Activated T-cell treated with anti-CD3 and anti-CD28 coated beads, Interleukin-2, amount 50 U/mL, for 72 hours (primary cell): ENCODE data around the gene GLTP. TPM values are rescaled to one million over a fixed set of nuclear protein-coding genes. Genes with fewer than 3 reads are reported as not detected.

Source experiments
- ATAC-seq, 2 donors: fragments of 150-1000 bp; cut with Tn5 transposase; replicated peaks in 1 of 2; 2 replicates each; pipeline ENCODE4 v1.10.0; 2021; ENCODE audit warnings: moderate library complexity in 2 of 2, mild to moderate bottlenecking in 1 of 2
- DNase-seq, 2 donors: peaks; one replicate each; pipeline ENCODE4 v3.0.0; 2021 to 2022; ENCODE audit warnings: mixed read lengths in 1 of 2
- H3K27ac Mint-ChIP-seq: one replicate; pipeline ENCODE4 v1.8.0; 2022; ENCODE audit warnings: mild to moderate bottlenecking, moderate library complexity, mixed read lengths
- H3K27me3 Mint-ChIP-seq: one replicate; pipeline ENCODE4 v1.8.0; 2022; ENCODE audit warnings: low read depth, mixed read lengths
- H3K36me3 Mint-ChIP-seq, 2 donors: one replicate each; pipeline ENCODE4 v1.8.0; 2022; ENCODE audit warnings: mixed read lengths in 2 of 2, mild to moderate bottlenecking in 1 of 2; ENCODE audit not compliant: insufficient read depth in 2 of 2
- H3K4me1 Mint-ChIP-seq: one replicate; pipeline ENCODE4 v1.8.0; 2022; ENCODE audit warnings: low read depth, mixed read lengths
- H3K4me3 Mint-ChIP-seq, 2 donors: one replicate each; pipeline ENCODE4 v1.8.0; 2022; ENCODE audit warnings: mild to moderate bottlenecking in 2 of 2, mixed read lengths in 2 of 2, moderate library complexity in 2 of 2
- H3K9me3 Mint-ChIP-seq, 2 donors: one replicate each; pipeline ENCODE4 v1.8.0; 2022; ENCODE audit warnings: mixed read lengths in 2 of 2
- total RNA-seq, 2 donors: library from RNA; stranded (reverse); gene quantifications; one replicate each; pipeline ENCODE4 v1.2.3, GENCODE V29; 2022

GLTP gene
- total RNA-seq, 2 donors from 2014 or later = 23.8 to 24.5 TPM

DNA sequence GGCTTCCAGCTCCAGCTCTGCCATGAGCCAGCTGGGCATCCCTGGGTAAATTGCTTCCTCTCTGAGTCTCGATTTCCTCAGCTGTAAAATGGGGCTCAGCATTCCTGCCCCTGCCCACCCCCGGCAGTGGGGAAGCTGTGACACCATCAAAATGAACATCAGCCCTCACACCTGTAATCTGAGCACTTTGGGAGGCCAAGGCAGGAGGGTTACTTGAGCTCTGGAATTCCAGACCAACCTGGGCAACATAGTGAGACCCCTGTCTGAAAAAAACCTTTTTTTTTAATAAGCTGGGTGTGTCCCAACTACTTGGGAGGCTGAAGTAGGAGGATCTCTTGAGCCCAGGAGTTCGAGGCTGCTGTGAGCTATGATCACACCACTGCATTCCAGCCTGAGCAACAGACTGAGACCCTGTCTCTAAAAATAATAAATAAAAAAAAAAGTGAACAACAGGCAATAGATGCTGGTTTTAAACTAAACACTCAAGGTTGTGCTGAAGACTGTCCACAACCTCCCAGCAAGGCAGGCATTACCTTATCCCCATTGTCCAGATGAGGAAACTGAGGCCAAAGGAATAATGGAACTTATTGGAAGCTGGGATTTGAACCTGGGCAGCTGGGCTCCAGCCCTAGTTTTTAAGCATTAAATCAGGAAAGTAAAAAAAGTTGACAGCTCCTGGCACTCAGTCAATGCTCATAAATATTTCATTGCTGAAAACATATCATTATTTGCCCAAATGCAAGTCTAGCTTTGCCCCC lies 51.4 kb downstream of the GLTP start:
- no peak overlapping the region for H3K27ac Mint-ChIP-seq
- H3K27me3 Mint-ChIP-seq = peaks cover 22% of the 10 kb centered on the region
- H3K4me3 Mint-ChIP-seq = no peak overlapping the region
- DNase-seq (no peak), ATAC-seq (no peak)
- H3K4me1 Mint-ChIP-seq = peaks cover 6% of the 10 kb centered on the region
- no peaks in the 10 kb centered on the region for H3K9me3 Mint-ChIP-seq
- H3K36me3 Mint-ChIP-seq = no peaks in the 10 kb centered on the region

DNA sequence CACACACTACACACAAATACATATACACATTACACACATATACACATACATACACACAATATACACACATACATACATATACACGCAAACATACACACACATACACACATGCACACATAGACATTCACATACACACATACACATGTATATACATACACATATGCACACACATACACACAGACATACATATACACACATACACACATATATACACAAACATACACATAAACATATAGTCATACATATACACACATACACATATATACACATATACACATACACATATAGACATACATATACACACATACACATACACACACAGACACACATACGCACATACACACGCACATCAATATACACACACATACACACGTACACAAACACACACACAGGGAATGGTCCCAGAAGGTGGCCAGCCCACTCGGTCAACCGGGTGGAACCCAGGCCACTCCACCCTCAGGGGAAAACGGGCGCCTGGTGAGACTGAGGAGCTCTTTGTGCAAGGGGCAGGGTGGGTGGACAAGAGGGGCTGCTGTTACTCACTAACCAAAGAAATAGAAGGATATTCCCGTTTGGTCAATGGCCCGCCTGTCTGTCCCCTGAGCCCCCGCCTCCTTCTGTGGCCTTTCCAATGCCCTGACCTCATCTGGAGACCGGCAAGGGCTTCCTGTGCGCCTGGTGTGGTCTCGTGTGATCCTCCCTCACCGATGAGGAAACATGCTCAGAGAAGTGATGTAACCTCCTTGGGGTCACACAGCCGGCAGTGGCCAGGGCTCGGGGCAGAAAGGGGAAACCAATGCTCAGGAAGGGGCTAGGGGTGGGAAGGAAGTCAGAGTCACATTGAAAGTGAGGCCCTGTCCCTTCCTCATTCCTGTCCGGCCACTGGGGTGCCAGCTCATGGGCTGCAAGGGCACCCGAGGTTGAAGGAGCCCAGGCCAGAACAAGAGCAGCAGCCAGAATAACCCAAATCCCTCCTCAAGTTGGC lies 52.5 kb downstream of the GLTP start:
- Mint-ChIP-seq H3K36me3 (no peaks in the 10 kb centered on the region), H3K4me1 (no peaks in the 10 kb centered on the region), H3K27ac (no peak overlapping the region), H3K4me3 (no peak overlapping the region), H3K9me3 (no peaks in the 10 kb centered on the region), H3K27me3 (peaks cover 15% of the 10 kb centered on the region)
- ATAC-seq = no peak
- no peak for DNase-seq

DNA sequence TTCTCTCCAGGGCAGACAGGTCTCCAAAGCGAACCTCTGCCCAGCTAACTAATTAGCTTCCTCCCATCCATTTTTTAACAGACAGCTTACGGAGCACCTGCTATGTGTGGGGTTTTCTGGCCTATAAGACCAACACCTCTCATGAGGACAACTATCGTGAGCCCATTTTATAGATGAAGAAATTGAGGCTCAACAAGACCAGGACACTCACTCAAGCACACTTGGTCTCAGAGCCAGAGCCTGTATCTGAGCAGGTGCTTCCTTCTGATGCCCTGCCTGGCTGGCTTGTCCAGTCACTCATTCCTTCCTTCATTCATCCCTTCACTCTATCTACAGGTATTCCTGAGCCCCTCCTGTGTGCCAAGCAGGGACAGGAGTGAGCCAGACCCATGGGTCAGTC lies 53.3 kb downstream of the GLTP start:
- DNase-seq (no peak), ATAC-seq (no peak)
- H3K9me3 Mint-ChIP-seq = no peaks in the 10 kb centered on the region
- H3K27me3 Mint-ChIP-seq = peaks cover 15% of the 10 kb centered on the region
- no peak overlapping the region for H3K27ac Mint-ChIP-seq
- no peaks in the 10 kb centered on the region for H3K36me3 Mint-ChIP-seq
- H3K4me1 Mint-ChIP-seq = no peaks in the 10 kb centered on the region
- H3K4me3 Mint-ChIP-seq = no peak overlapping the region

DNA sequence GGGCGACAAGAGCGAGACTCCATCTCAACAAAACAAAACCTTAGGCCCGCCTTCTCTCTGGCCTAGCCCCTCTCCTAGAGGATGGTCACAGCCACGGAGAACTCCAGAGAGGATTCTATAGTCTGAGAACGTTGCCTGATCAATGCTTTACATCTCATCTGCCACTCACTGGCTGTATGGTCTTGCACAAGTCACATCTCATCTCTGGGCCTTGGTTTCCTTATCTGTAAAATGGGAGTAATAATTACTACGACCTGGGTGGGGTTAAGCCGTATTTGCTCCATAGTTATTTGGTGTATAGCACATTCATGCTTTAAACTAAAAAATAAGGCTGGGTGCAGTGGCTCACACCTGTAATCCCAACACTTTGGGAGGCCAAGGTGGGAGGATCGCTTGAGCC lies 55.6 kb downstream of the GLTP start:
- Mint-ChIP-seq H3K36me3 (no peaks in the 10 kb centered on the region), H3K4me3 (no peak overlapping the region), H3K9me3 (no peaks in the 10 kb centered on the region), H3K4me1 (no peaks in the 10 kb centered on the region), H3K27me3 (no peaks in the 10 kb centered on the region), H3K27ac (no peak overlapping the region)
- DNase-seq (no peak), ATAC-seq (no peak)

DNA sequence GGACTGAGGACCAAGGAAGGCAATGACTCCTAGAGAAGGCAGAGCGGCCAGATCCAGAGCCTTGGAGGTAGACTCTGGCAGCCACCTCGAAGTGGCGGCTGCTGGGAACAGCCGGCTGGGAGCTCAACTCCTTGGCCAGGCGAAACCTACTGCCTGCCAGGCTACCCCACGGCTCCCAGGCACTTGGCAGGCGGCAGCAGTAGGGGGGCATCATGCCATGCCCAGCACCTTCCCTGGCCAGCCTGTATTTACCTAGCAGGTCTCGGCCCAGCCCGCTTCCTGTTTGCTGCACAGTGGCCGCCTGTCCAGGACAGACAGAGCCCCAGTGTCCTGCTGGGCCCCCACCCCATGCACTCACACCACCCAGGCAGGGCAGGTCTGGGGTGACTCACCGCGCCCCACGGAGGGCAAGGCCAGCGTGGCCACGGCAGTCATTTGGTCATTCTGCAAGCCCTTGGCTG lies 57.4 kb downstream of the GLTP start:
- ATAC-seq = no peak
- no peaks in the 10 kb centered on the region for H3K9me3 Mint-ChIP-seq
- no peaks in the 10 kb centered on the region for H3K4me1 Mint-ChIP-seq
- H3K4me3 Mint-ChIP-seq = no peak overlapping the region
- no peak for DNase-seq
- no peaks in the 10 kb centered on the region for H3K27me3 Mint-ChIP-seq
- no peak overlapping the region for H3K27ac Mint-ChIP-seq
- H3K36me3 Mint-ChIP-seq = no peaks in the 10 kb centered on the region

DNA sequence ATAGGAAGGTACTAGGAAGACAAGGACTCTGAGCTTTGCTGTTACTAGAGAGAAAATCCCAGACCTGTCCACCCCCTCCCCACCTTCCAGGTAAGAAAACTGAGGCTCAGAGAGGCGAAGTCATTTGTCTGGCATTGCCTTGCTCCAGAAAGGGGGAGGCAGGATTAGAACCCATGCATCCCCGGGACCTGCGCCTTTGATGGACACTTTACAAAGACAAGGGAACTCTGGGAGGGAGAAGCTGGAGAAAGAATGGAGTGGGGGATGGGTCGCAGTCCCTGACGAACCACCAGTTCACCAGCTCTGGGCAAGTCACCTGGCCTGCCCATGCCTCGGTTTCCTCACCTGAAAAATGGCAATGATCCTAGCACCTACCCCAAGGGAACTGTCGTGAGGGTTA lies 57.9 kb downstream of the GLTP start:
- Mint-ChIP-seq H3K4me1 (no peaks in the 10 kb centered on the region), H3K36me3 (no peaks in the 10 kb centered on the region), H3K9me3 (no peaks in the 10 kb centered on the region), H3K4me3 (no peak overlapping the region), H3K27me3 (no peaks in the 10 kb centered on the region), H3K27ac (no peak overlapping the region)
- no peak for DNase-seq
- ATAC-seq = no peak

DNA sequence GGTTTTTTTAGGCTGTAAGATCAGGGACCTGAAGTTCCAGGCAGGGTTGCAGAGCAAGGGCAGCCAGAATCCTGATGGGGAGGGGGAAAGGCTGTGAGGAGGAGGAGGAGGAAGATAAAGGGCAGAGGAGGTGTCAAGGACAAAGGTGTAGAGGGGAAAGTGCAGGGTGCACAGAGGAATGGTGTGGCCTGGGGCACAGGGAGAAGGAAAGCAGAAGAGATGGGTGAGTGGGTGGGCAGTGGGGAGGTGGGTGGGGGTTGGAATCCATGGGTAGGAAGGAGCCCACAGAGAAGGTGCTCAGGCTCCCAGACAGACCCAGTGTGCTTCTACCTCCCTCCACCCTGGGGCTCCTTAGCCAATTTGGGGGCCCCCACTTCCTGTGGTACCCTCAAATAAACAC lies 58.4 kb downstream of the GLTP start:
- no peak for DNase-seq
- Mint-ChIP-seq H3K36me3 (no peaks in the 10 kb centered on the region), H3K27ac (no peak overlapping the region), H3K9me3 (no peaks in the 10 kb centered on the region), H3K27me3 (no peaks in the 10 kb centered on the region), H3K4me3 (no peak overlapping the region), H3K4me1 (no peaks in the 10 kb centered on the region)
- ATAC-seq = no peak

DNA sequence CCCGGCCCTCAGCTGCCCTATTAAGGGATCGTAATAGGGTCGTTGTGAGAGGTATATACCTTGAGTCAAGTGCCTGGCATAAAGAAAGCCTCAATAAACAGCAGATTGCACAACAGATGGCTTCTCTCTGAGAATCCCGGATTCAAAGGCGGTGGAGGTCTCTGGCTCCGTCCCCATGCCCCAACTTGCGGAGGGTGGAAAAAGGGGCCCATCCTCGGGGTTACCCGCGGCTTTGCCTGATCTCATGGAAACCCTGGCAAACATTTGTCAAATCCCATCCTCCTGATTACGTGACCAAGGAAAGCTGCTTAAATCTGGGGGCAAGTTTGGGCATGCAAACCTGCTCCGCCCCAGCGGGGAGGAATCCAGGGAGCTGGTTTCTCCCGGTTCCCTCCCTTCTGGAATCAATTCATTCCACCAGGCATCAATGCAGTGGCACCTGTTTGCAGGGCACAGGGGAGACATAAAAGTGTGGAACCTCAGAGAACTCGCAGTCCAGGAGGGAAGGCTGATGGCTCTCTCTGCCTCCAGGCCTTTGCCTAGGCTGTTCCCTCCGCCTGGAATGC lies 59.4 kb downstream of the GLTP start:
- H3K9me3 Mint-ChIP-seq = no peaks in the 10 kb centered on the region
- no peaks in the 10 kb centered on the region for H3K36me3 Mint-ChIP-seq
- DNase-seq (no peak), ATAC-seq (no peak)
- no peak overlapping the region for H3K4me3 Mint-ChIP-seq
- H3K27ac Mint-ChIP-seq = no peak overlapping the region
- no peaks in the 10 kb centered on the region for H3K4me1 Mint-ChIP-seq
- no peaks in the 10 kb centered on the region for H3K27me3 Mint-ChIP-seq

DNA sequence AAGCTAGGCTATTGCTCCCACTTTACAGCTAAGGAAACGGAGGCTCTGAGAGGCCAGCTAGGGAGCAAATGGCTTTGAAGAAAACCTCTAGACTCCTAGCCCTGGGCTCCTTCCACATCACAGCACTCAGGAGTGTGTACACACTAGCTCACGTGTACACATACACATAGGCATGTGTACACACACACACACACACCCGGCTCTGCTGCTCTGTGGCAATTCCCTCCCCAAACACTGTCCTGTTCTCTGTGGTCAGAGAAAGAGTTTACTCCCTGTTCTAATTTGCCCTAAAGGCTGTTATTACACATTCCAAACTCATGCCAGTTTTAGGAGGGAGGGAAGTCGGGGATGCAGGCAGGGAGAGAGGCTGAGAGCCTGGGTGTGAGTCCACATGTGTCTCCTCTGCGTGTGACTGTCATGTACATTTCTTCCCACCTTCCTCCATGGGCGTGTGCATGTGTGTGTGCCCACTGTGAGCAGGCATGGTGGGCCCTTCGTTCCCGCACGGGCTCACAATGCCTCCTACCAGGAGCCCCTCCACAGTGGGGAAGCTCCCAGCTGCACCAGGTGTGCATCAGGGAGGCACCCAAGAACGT lies 61.3 kb downstream of the GLTP start:
- DNase-seq (no peak), ATAC-seq (no peak)
- H3K36me3 Mint-ChIP-seq = no peaks in the 10 kb centered on the region
- H3K27me3 Mint-ChIP-seq = no peaks in the 10 kb centered on the region
- H3K4me1 Mint-ChIP-seq = no peaks in the 10 kb centered on the region
- H3K4me3 Mint-ChIP-seq = no peak overlapping the region
- no peak overlapping the region for H3K27ac Mint-ChIP-seq
- H3K9me3 Mint-ChIP-seq = no peaks in the 10 kb centered on the region

DNA sequence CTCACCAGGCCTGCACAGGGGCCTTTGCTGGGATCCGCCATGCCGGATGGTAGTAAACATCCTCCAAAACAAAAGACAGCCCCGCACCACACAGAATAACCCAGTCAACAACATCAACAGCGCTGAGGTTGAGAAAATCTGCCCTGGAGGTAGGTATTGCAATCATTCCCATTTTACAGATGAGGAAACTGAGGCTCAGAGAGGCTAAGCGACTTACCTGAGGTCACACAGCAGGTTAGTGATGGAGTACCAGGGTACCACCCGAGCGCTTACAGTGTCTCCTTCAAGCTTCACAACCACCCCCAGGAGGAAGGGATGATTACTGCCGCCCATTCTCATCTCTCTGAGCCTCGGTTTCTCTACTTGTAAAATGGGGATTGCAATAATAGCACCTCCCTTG lies 62.1 kb downstream of the GLTP start:
- Mint-ChIP-seq H3K27ac (no peak overlapping the region), H3K27me3 (no peaks in the 10 kb centered on the region), H3K9me3 (no peaks in the 10 kb centered on the region), H3K36me3 (no peaks in the 10 kb centered on the region), H3K4me3 (no peak overlapping the region), H3K4me1 (no peaks in the 10 kb centered on the region)
- DNase-seq (no peak), ATAC-seq (no peak)

DNA sequence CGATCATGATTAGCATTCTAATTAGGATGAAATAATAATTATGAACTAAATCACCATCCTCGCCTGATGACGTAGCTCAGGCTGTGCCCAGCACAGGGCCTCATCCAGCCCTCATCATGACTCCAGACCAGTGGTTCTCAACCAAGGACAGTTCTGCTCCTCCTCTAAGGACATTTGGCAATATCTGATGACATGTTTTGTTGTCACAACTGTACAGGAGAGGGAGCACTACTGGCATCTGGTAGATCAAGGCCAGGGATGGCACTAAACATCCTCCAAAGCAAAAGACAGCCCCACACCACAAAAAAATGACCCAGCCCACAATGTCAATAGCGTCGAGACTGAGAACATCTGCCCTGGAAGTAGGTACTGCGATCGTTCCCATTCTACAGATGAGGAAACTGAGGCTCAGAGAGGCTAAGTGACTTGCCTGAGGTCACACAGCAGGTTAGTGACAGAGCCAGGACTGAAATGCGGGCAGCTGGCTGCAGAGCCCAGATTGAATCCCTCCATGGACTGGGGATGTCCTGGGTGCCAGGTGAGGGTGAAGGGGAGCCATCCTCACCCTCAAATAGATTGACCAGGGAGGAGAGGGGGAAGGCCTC lies 62.6 kb downstream of the GLTP start:
- Mint-ChIP-seq H3K36me3 (no peaks in the 10 kb centered on the region), H3K4me1 (no peaks in the 10 kb centered on the region), H3K9me3 (no peaks in the 10 kb centered on the region), H3K27me3 (no peaks in the 10 kb centered on the region), H3K4me3 (no peak overlapping the region), H3K27ac (no peak overlapping the region)
- DNase-seq = no peak
- ATAC-seq = no peak

DNA sequence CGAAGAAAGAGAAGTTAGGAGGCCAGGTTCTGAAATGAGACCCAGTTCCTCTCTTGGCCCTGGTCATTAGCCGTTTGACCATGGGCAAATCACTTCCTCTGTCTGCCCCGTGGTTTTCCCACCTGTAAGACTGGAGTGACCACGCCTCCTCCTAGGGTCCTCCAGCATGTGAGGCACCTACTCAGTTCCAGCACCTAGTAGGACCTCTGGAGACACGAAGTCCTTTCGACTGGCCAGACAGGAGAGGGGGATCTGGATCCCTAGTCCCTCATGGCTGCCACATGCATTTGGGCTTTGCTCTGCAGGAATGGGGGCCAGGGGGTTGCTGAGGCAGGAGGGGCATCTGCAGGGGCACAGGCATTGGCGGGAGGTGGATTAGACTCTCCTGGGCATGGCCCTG lies 63.5 kb downstream of the GLTP start:
- DNase-seq = no peak
- H3K27me3 Mint-ChIP-seq = no peaks in the 10 kb centered on the region
- no peak overlapping the region for H3K27ac Mint-ChIP-seq
- no peaks in the 10 kb centered on the region for H3K4me1 Mint-ChIP-seq
- no peaks in the 10 kb centered on the region for H3K9me3 Mint-ChIP-seq
- no peak overlapping the region for H3K4me3 Mint-ChIP-seq
- ATAC-seq = no peak
- no peaks in the 10 kb centered on the region for H3K36me3 Mint-ChIP-seq
